Heart right ventricle (tissue), 16 donors: ENCODE results near the gene NPTX2. TPM values are rescaled to one million over a fixed set of nuclear protein-coding genes. Genes with fewer than 3 reads are reported as not detected.

Experiments
- ATAC-seq, 8 donors: fragments of 200-7000 bp; cut with Tn5 transposase; one replicate each; pipeline ENCODE4 v1.9.1; 2020; ENCODE audit warnings: mild to moderate bottlenecking in 8 of 8, moderate library complexity in 8 of 8, moderate number of reproducible peaks in 1 of 8
- DNase-seq, 2 donors: peaks; one replicate each; pipeline ENCODE4 v3.0.0-alpha.2; 2020
- H3K27ac ChIP-seq, 10 donors: fragments of 200-600 bp; sonication (generic) in 2 of 10; one replicate each; pipeline versions ENCODE4 v1.5.0 to v1.8.0; 2020 to 2022; ENCODE audit warnings: mild to moderate bottlenecking in 3 of 10
- H3K27me3 ChIP-seq, 7 donors: fragments of 200-600 bp; one replicate each; pipeline ENCODE4 v1.8.0; 2021 to 2022; ENCODE audit warnings: mild to moderate bottlenecking in 2 of 7
- H3K36me3 ChIP-seq, 9 donors: fragments of 200-600 bp; sonication (generic) in 1 of 9; one replicate each; pipeline versions ENCODE4 v1.5.0 to v1.8.0; 2020 to 2022; ENCODE audit warnings: mild to moderate bottlenecking in 2 of 9
- H3K4me1 ChIP-seq, 9 donors: fragments of 200-600 bp; sonication (generic) in 1 of 9; one replicate each; pipeline versions ENCODE4 v1.5.0 to v1.8.0; 2020 to 2022; ENCODE audit warnings: mild to moderate bottlenecking in 4 of 9
- H3K4me3 ChIP-seq, 10 donors: fragments of 200-600 bp; sonication (generic) in 2 of 10; one replicate each; pipeline versions ENCODE4 v1.5.0 to v1.8.0; 2020 to 2022; ENCODE audit warnings: mild to moderate bottlenecking in 7 of 10, moderate library complexity in 2 of 10
- H3K9me3 ChIP-seq, 11 donors: fragments of 200-600 bp in 10 of 11; sonication (generic) in 2 of 11; one replicate each; pipeline versions ENCODE4 v1.5.0 to v1.8.0; 2013 to 2022; ENCODE audit warnings: mild to moderate bottlenecking in 2 of 11, control low read depth in 1 of 11, moderate library complexity in 1 of 11
- CTCF ChIP-seq, 9 donors: fragments of 200-600 bp; sonication (generic) in 2 of 9; IDR thresholded peaks; one replicate each; pipeline versions ENCODE4 v1.5.0 to v1.8.0; 2021 to 2022; ENCODE audit warnings: antibody characterized with exemption in 9 of 9, mild to moderate bottlenecking in 5 of 9, moderate library complexity in 1 of 9
- WGBS, 2 donors: extraction: QIAGEN DNeasy Blood & Tissue Kit; methylation state at CpG; one replicate each; pipeline ENCODE4 v1.1.7; 2013; ENCODE audit warnings: inconsistent platforms in 1 of 2; 5-methylcytosine and 5-hydroxymethylcytosine counted together
- intact Hi-C, 10 donors: fragments of 100-400 bp; cut with DNase I; formaldehyde crosslinking; loops; one replicate each; pipeline versions ENCODE4 v1.11.1 to v1.14.2; 2022
- long read RNA-seq, 3 donors: library from polyadenylated mRNA; unstranded; transcript quantifications; one replicate each; pipeline ENCODE4 v2.0.0, GENCODE V29; 2020 to 2021
- polyA plus RNA-seq, 2 donors: library from polyadenylated mRNA; stranded (reverse); fragments of 200-250 nt; gene quantifications; one replicate each; pipeline ENCODE4 v1.2.3, GENCODE V29; 2013
- total RNA-seq, 10 donors: library from RNA; stranded (reverse); fragmentation: NEBNext Ultra II Directional in 3 of 10; extraction: Animal tissue kit (Norgen Biotek cat#: 25700) in 3 of 10; gene quantifications; one replicate each; pipeline versions ENCODE4 v1.2.1 to v1.2.4, GENCODE V29; 2021 to 2023
- donor health status: Arrhythmogenic right ventricular cardiomyopathy.
- donor health status: ischemic (EF 13 %, LVEDD 7.1; RV severe dilation, severe dysfunction).
- donor health status: healthy with polysubstance abuse.
- donor health status: DM: no; HTN: yes; CAD: no.
- donor health status: DM: no; HTN: no; CAD: no.
- donor health status: ischemic (EF 25% LVEDD 6.9; RV normal size, moderate dysfunction).
- donor health status: ischemic (EF 25% LVEDD 5.7; RV mildly dilated, moderate dysfunction).
- donor health status: healthy.
- donor health status: DM: yes; HTN: yes; CAD: no.
- donor health status: Ischemic cardiomyopathy.
- donor health status: ischemic (EF 35%, LVEDD 5.7; RV mildly dilated, moderate dysfunction).
- donor health status: nonischemic (EF 11% LVEDD 7.7; RV severe dilation, severe dysfunction).
- donor health status: DM: yes; HTN: yes; CAD: no.
- donor health status: PGD.
- donor health status: ischemic (EF 29% LVEDD 5.4; RV normal size, mild dysfunction).
- donor health status: nonischemic (EF 23%, LVEDD 6.1; RV moderate dilation, normal function).

The NPTX2 gene
- total RNA-seq (10 to 100 TPM in 1 of 10 donors, 1 to 10 TPM in 4, under 1 TPM in 5; 0.44 to 11.1 (median 1.3) TPM), polyA plus RNA-seq (1 to 10 TPM; 5.6 to 6.7 TPM)
- long read RNA-seq, donor 1, partial matches to known transcripts = 3 of 4 reads
- long read RNA-seq, donor 1, other reads (novel, unspliced or antisense) = 0 of 4 reads
- long read RNA-seq, donor 2 = 0 reads
- long read RNA-seq, donor 3, partial matches to known transcripts = 6 of 7 reads
- long read RNA-seq, donor 3, other reads (novel, unspliced or antisense) = 1 of 7 reads

- Histone ChIP-seq H3K9me3 (no peaks in the 10 kb centered on the region), H3K27me3 (peaks cover 6 to 82% (median 54%) of the 10 kb centered on the region in 7 donors), H3K27ac (no peak within 1 kb of the TSS), H3K36me3 (no peaks in the 10 kb centered on the region), H3K4me3 (peak within 1 kb of the TSS in 9 of 10 donors; percentile 21 to 34 (median 26)), H3K4me1 (peaks cover 0 to 17% (median 13%) of the 10 kb centered on the region in 9 donors)
- peak; percentile 23 to 59 for DNase-seq
- WGBS, 2 donors = 1 to 2% methylated on average over 114 to 130 of the region's 130 CpGs
- intact Hi-C loops = no loop called here
- ATAC-seq = peak; percentile 51 to 85 (median 76)
- TF ChIP-seq CTCF (IDR thresholded peaks at IDR 0.05) = peak in 4 of 9 donors; percentile 18 to 43 (median 25)
These were observed at the start of gene NPTX2 for GRCh38 chr7:98617051-98617959. TSS of gene NPTX2 (plus strand) at chr7:98617285. CDS start at chr7:98617462, 177 bp downstream.

- WGBS, 2 donors = 78 to 82% methylated on average over 7 of the region's 7 CpGs
- DNase-seq = no peak
- H3K36me3 ChIP-seq = no peaks in the 10 kb centered on the region
- no peak overlapping the region for H3K4me3 ChIP-seq
- ATAC-seq = no peak
- H3K9me3 ChIP-seq = peaks cover 0 to 11% (median 0%) of the 10 kb centered on the region in 11 donors
- H3K27me3 ChIP-seq = peaks cover 0 to 27% (median 4%) of the 10 kb centered on the region in 7 donors
- no peak for TF ChIP-seq CTCF (IDR thresholded peaks at IDR 0.05)
- H3K4me1 ChIP-seq = no peaks in the 10 kb centered on the region
- H3K27ac ChIP-seq = no peak overlapping the region
- intact Hi-C loops = loop anchor here in 1 of 10 donors (10.0 kb wide), 1 partner anchor 57 kb away; no protein-coding TSS in a partner anchor
These were observed 49.1 kb upstream of the NPTX2 start for GRCh38 chr7:98567991-98568390.

- no peak for TF ChIP-seq CTCF (IDR thresholded peaks at IDR 0.05)
- Histone ChIP-seq H3K4me3 (no peak overlapping the region), H3K36me3 (no peaks in the 10 kb centered on the region), H3K4me1 (no peaks in the 10 kb centered on the region), H3K27ac (peak overlapping the region in 1 of 10 donors; percentile 55), H3K27me3 (peaks cover 0 to 27% (median 0%) of the 10 kb centered on the region in 7 donors), H3K9me3 (peaks cover 0 to 11% (median 0%) of the 10 kb centered on the region in 11 donors)
- DNase-seq (peak in 1 of 2 donors; percentile 31), ATAC-seq (no peak)
- intact Hi-C loops = loop anchor here in 1 of 10 donors (10.0 kb wide), 1 partner anchor 56 kb away; no protein-coding TSS in a partner anchor
- 66 to 71% methylated on average over 8 of the region's 8 CpGs for WGBS, 2 donors
These were observed 48.2 kb upstream of the NPTX2 start for GRCh38 chr7:98568891-98569290.
